Suprapubic skin (tissue), 3 donors: ENCODE results near the gene TBC1D5.

ENCODE experiments used
- CTCF ChIP-seq, 2 donors: fragments of 200-600 bp in 1 of 2; fragments of 450-650 bp in 1 of 2; sonication (generic) in 1 of 2; IDR thresholded peaks; one replicate each; pipeline ENCODE4 v1.5.1; 2016 to 2019; ENCODE audit warnings: antibody characterized with exemption in 2 of 2, mild to moderate bottlenecking in 1 of 2, moderate library complexity in 1 of 2
- EP300 ChIP-seq: sonication (generic); formaldehyde crosslinking; IDR thresholded peaks from one replicate; pipeline ENCODE4 v1.6.1; 2017; ENCODE audit warnings: antibody characterized with exemption
- POLR2A ChIP-seq, 2 donors: fragments of 450-650 bp; IDR thresholded peaks; one replicate each; pipeline ENCODE4 v1.6.1; 2017; ENCODE audit warnings: antibody characterized with exemption in 2 of 2, mild to moderate bottlenecking in 2 of 2, moderate library complexity in 2 of 2

GRCh38 chr3:17125738-17126442 is 616.5 kb downstream of the TBC1D5 start:
- TF ChIP-seq CTCF (IDR thresholded peaks at IDR 0.05): no peak
- TF ChIP-seq POLR2A (IDR thresholded peaks at IDR 0.05): no peak
- no peak for TF ChIP-seq EP300
